HG02840 (cell line): ENCODE measurements around the gene RIC8B.

ENCODE experiments used
- ATAC-seq: cut with Tn5 transposase; IDR thresholded peaks from one replicate; pipeline ENCODE4 v1.9.1; 2021; ENCODE audit warnings: mild to moderate bottlenecking, moderate library complexity, moderate number of reproducible peaks; ENCODE audit not compliant: unreplicated experiment, low FRiP score

Gene RIC8B

GRCh38 chr12:106794369-106794768 lies 19.9 kb downstream of the RIC8B start:
- no peak for ATAC-seq

- no peak for ATAC-seq
Measured at GRCh38 chr12:106801167-106801708, 26.8 kb downstream of the RIC8B start.

GRCh38 chr12:106801830-106802533 lies 27.5 kb downstream of the RIC8B start:
- ATAC-seq, result no peak

GRCh38 chr12:106804668-106805067 lies 30.2 kb downstream of the RIC8B start:
- no peak for ATAC-seq

- no peak for ATAC-seq
Measured at GRCh38 chr12:106814714-106815113, 40.2 kb downstream of the RIC8B start.

- ATAC-seq, result no peak
Measured at GRCh38 chr12:106815741-106816140, 41.3 kb downstream of the RIC8B start.

- no peak for ATAC-seq
Measured at GRCh38 chr12:106816231-106816630, 41.7 kb downstream of the RIC8B start.

GRCh38 chr12:106819991-106820390 lies 45.5 kb downstream of the RIC8B start:
- ATAC-seq, result no peak

- no peak for ATAC-seq
Measured at GRCh38 chr12:106831699-106832098, 57.2 kb downstream of the RIC8B start.

GRCh38 chr12:106837782-106838181 lies 63.3 kb downstream of the RIC8B start:
- ATAC-seq, result no peak

GRCh38 chr12:106839333-106839732 lies 64.9 kb downstream of the RIC8B start:
- no peak for ATAC-seq

- ATAC-seq, result no peak
Measured at GRCh38 chr12:106840243-106840642, 65.8 kb downstream of the RIC8B start.

- no peak for ATAC-seq
Measured at GRCh38 chr12:106841510-106842302, 67.2 kb downstream of the RIC8B start.

- no peak for ATAC-seq
Measured at GRCh38 chr12:106845902-106846301, 71.4 kb downstream of the RIC8B start.

GRCh38 chr12:106847861-106848260 lies 73.4 kb downstream of the RIC8B start:
- ATAC-seq, result no peak

GRCh38 chr12:106851306-106851705 lies 76.8 kb downstream of the RIC8B start:
- no peak for ATAC-seq

- no peak for ATAC-seq
Measured at GRCh38 chr12:106854723-106855122, 80.2 kb downstream of the RIC8B start.

- no peak for ATAC-seq
Measured at GRCh38 chr12:106855221-106855758, 80.8 kb downstream of the RIC8B start.

GRCh38 chr12:106861984-106862916 lies 87.8 kb downstream of the RIC8B start:
- ATAC-seq, result no peak

GRCh38 chr12:106863189-106863588 lies 88.7 kb downstream of the RIC8B start:
- ATAC-seq, result no peak
